WTC11 (cell line): ENCODE data around the gene VCAN. TPM values are rescaled to one million over a fixed set of nuclear protein-coding genes. Genes with fewer than 3 reads are reported as not detected.

Experiments
- E2F1 ChIP-seq: sonication (generic); formaldehyde crosslinking; IDR thresholded peaks from 2 replicates; pipeline ENCODE4 v1.8.0; 2022; ENCODE audit warnings: mild to moderate bottlenecking, missing genetic modification reagents
- E2F5 ChIP-seq: sonication (generic); formaldehyde crosslinking; IDR thresholded peaks from 2 replicates; pipeline ENCODE4 v1.8.1; 2022; ENCODE audit warnings: mild to moderate bottlenecking, moderate library complexity, missing genetic modification reagents
- ESRRA ChIP-seq: sonication (generic); formaldehyde crosslinking; IDR thresholded peaks from 2 replicates; pipeline ENCODE4 v1.8.1; 2022; ENCODE audit warnings: mild to moderate bottlenecking, missing genetic modification reagents, borderline replicate concordance
- FOXK1 ChIP-seq: sonication (generic); formaldehyde crosslinking; IDR thresholded peaks from 2 replicates; pipeline ENCODE4 v1.8.0; 2022; ENCODE audit warnings: mild to moderate bottlenecking, moderate library complexity, missing genetic modification reagents
- GRHL2 ChIP-seq: fragments of 250-450 bp; sonication (Bioruptor Pico); IDR thresholded peaks from 2 replicates; pipeline ENCODE4 v1.8.0; 2022; ENCODE audit warnings: mild to moderate bottlenecking, moderate library complexity; ENCODE audit not compliant: insufficient replicate concordance, severe bottlenecking
- HMGA2 ChIP-seq: fragments of 250-450 bp; sonication (Bioruptor Pico); IDR thresholded peaks from 2 replicates; pipeline ENCODE4 v1.4.0; 2021; ENCODE audit warnings: mild to moderate bottlenecking, moderate library complexity
- MXD4 ChIP-seq: fragments of 250-450 bp; sonication (Bioruptor Pico); IDR thresholded peaks from 2 replicates; pipeline ENCODE4 v1.8.0; 2021; ENCODE audit warnings: mild to moderate bottlenecking, moderate library complexity, borderline replicate concordance
- PREB ChIP-seq: sonication (generic); formaldehyde crosslinking; IDR thresholded peaks from 2 replicates; pipeline ENCODE4 v1.8.1; 2022; ENCODE audit warnings: mild to moderate bottlenecking, missing genetic modification reagents, moderate library complexity, borderline replicate concordance
- TEAD1 ChIP-seq: sonication (generic); formaldehyde crosslinking; IDR thresholded peaks from 2 replicates; pipeline ENCODE4 v1.8.0; 2022; ENCODE audit warnings: mild to moderate bottlenecking, missing genetic modification reagents
- TP53 ChIP-seq: sonication (generic); formaldehyde crosslinking; IDR thresholded peaks from 2 replicates; pipeline ENCODE4 v1.8.1; 2023; ENCODE audit warnings: mild to moderate bottlenecking, missing genetic modification reagents
- ZMAT4 ChIP-seq: fragments of 250-450 bp; sonication (Bioruptor Pico); IDR thresholded peaks from 2 replicates; pipeline ENCODE4 v1.9.0; 2021; ENCODE audit warnings: mild to moderate bottlenecking
- ZNF232 ChIP-seq: sonication (generic); formaldehyde crosslinking; IDR thresholded peaks from 2 replicates; pipeline ENCODE4 v1.8.0; 2022; ENCODE audit warnings: mild to moderate bottlenecking, missing genetic modification reagents
- ZNF423 ChIP-seq: fragments of 250-450 bp; sonication (Bioruptor Pico); IDR thresholded peaks from 2 replicates; pipeline ENCODE4 v2.1.2; 2022; ENCODE audit warnings: mild to moderate bottlenecking, moderate library complexity
- total RNA-seq: library from RNA; stranded (reverse); gene quantifications from 3 replicates; pipeline ENCODE4 v1.2.3, GENCODE V29; 2021
- TF ChIP-seq, protein P1 (sequence below): sonication (generic); formaldehyde crosslinking; IDR thresholded peaks from 2 replicates; pipeline ENCODE4 v1.8.0; 2023; ENCODE audit warnings: missing genetic modification reagents, mild to moderate bottlenecking, borderline replicate concordance
- TF ChIP-seq, protein P2 (sequence below): sonication (generic); formaldehyde crosslinking; IDR thresholded peaks from 2 replicates; pipeline ENCODE4 v1.8.1; 2023; ENCODE audit warnings: mild to moderate bottlenecking, missing genetic modification reagents, borderline replicate concordance
- TF ChIP-seq, protein P3 (sequence below): sonication (generic); formaldehyde crosslinking; IDR thresholded peaks from 2 replicates; pipeline ENCODE4 v1.8.1; 2022; ENCODE audit warnings: missing genetic modification reagents, borderline replicate concordance

The VCAN gene
- total RNA-seq, 1 experiment from 2014 or later, result 276 TPM

DNA sequence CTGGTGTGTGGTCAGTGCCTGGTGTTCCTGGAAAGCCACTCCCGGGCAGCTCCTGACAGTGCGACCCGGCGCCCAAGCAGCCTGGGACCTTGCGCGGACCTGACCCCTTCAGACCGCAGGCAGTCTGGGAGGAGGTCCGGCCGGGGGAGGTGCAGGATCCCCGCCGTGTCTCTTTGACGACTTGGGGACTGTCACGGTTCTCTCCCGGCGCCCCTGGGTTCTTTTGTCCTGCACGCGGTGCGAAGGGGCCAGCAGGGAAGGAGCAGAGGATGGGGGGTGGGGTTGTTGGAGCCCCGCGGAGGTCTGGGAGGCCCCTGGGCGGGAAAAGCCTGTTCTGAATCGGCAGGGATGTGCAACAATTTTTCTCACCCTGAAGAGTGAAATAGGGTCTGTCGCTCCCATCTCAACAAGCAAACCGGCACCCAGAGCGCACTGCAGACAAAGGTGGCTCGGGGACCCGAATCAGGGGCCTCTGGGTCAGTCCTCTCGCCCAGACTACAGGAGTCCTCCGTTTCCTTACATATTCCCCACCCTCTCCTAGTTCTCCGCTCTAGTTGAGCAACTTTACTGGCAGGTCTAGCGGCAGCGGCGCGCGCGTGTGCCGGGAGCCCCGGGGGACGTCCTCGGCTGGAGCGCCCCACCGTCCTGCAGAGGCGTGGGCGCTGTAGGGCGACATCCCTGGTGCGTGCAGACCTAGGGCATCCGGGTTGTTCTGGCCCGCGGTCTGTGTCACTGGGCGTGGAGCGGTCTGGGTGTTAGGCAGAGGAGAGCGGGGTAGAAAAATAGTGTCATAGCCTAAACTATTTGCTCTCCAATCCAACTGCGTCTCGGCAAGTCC, 1.2 kb downstream of the VCAN start (continued):
- TF ChIP-seq, protein P1, sequence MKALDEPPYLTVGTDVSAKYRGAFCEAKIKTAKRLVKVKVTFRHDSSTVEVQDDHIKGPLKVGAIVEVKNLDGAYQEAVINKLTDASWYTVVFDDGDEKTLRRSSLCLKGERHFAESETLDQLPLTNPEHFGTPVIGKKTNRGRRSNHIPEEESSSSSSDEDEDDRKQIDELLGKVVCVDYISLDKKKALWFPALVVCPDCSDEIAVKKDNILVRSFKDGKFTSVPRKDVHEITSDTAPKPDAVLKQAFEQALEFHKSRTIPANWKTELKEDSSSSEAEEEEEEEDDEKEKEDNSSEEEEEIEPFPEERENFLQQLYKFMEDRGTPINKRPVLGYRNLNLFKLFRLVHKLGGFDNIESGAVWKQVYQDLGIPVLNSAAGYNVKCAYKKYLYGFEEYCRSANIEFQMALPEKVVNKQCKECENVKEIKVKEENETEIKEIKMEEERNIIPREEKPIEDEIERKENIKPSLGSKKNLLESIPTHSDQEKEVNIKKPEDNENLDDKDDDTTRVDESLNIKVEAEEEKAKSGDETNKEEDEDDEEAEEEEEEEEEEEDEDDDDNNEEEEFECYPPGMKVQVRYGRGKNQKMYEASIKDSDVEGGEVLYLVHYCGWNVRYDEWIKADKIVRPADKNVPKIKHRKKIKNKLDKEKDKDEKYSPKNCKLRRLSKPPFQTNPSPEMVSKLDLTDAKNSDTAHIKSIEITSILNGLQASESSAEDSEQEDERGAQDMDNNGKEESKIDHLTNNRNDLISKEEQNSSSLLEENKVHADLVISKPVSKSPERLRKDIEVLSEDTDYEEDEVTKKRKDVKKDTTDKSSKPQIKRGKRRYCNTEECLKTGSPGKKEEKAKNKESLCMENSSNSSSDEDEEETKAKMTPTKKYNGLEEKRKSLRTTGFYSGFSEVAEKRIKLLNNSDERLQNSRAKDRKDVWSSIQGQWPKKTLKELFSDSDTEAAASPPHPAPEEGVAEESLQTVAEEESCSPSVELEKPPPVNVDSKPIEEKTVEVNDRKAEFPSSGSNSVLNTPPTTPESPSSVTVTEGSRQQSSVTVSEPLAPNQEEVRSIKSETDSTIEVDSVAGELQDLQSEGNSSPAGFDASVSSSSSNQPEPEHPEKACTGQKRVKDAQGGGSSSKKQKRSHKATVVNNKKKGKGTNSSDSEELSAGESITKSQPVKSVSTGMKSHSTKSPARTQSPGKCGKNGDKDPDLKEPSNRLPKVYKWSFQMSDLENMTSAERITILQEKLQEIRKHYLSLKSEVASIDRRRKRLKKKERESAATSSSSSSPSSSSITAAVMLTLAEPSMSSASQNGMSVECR, result 0 out of 2 replicates have a peak, but pooled peaks have one; percentile 45
- no peak; the same call in 1 of the 2 replicates for TF ChIP-seq TEAD1 (CRISPR knock-in tag)
- TF ChIP-seq ZNF232 (CRISPR knock-in tag), result no peak
- 0 out of 2 replicates have a peak, but pooled peaks have one; percentile 40 for TF ChIP-seq FOXK1 (CRISPR knock-in tag)
- TF ChIP-seq, protein P2, sequence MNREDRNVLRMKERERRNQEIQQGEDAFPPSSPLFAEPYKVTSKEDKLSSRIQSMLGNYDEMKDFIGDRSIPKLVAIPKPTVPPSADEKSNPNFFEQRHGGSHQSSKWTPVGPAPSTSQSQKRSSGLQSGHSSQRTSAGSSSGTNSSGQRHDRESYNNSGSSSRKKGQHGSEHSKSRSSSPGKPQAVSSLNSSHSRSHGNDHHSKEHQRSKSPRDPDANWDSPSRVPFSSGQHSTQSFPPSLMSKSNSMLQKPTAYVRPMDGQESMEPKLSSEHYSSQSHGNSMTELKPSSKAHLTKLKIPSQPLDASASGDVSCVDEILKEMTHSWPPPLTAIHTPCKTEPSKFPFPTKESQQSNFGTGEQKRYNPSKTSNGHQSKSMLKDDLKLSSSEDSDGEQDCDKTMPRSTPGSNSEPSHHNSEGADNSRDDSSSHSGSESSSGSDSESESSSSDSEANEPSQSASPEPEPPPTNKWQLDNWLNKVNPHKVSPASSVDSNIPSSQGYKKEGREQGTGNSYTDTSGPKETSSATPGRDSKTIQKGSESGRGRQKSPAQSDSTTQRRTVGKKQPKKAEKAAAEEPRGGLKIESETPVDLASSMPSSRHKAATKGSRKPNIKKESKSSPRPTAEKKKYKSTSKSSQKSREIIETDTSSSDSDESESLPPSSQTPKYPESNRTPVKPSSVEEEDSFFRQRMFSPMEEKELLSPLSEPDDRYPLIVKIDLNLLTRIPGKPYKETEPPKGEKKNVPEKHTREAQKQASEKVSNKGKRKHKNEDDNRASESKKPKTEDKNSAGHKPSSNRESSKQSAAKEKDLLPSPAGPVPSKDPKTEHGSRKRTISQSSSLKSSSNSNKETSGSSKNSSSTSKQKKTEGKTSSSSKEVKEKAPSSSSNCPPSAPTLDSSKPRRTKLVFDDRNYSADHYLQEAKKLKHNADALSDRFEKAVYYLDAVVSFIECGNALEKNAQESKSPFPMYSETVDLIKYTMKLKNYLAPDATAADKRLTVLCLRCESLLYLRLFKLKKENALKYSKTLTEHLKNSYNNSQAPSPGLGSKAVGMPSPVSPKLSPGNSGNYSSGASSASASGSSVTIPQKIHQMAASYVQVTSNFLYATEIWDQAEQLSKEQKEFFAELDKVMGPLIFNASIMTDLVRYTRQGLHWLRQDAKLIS (CRISPR knock-in tag), result 0 out of 2 replicates have a peak, but pooled peaks have one; percentile 33
- peak; percentile 93 for TF ChIP-seq ZNF423 (CRISPR knock-in tag)
- no peak for TF ChIP-seq HMGA2 (CRISPR knock-in tag)
- TF ChIP-seq E2F1 (CRISPR knock-in tag), result no peak
- TF ChIP-seq GRHL2 (CRISPR knock-in tag), result no peak
- TF ChIP-seq MXD4, result no peak
- 0 out of 2 replicates have a peak, but pooled peaks have one; percentile 36 for TF ChIP-seq ESRRA (CRISPR knock-in tag)
- no peak for TF ChIP-seq ZMAT4 (CRISPR knock-in tag)
- TF ChIP-seq TP53 (CRISPR knock-in tag), result no peak
- TF ChIP-seq PREB, result no peak
- TF ChIP-seq E2F5 (CRISPR knock-in tag), result peak; percentile 51; the same call in 1 of the 2 replicates
- TF ChIP-seq, protein P3, sequence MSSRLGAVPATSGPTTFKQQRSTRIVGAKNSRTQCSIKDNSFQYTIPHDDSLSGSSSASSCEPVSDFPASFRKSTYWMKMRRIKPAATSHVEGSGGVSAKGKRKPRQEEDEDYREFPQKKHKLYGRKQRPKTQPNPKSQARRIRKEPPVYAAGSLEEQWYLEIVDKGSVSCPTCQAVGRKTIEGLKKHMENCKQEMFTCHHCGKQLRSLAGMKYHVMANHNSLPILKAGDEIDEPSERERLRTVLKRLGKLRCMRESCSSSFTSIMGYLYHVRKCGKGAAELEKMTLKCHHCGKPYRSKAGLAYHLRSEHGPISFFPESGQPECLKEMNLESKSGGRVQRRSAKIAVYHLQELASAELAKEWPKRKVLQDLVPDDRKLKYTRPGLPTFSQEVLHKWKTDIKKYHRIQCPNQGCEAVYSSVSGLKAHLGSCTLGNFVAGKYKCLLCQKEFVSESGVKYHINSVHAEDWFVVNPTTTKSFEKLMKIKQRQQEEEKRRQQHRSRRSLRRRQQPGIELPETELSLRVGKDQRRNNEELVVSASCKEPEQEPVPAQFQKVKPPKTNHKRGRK (CRISPR knock-in tag), result no peak
